A549 (cell line): ENCODE results near the gene CCDC87.
"Not testable (repeated sequence)": the region's sequence is repeated elsewhere in the genome, so short reads cannot be mapped to it uniquely, and the experiment has no call there.

Experiments used
- CEBPB ChIP-seq, 2 experiments: fragments of >200 bp in 1 of 2; sonication (Bioruptor Twin) in 1 of 2; formaldehyde crosslinking in 1 of 2; IDR thresholded peaks; 2 replicates each; pipeline ENCODE4 v1.6.1; 2012 to 2016
- RAD21 ChIP-seq, 2 experiments: fragments of >200 bp in 1 of 2; sonication (Bioruptor Twin) in 1 of 2; formaldehyde crosslinking in 1 of 2; IDR thresholded peaks in 1 of 2; conservative IDR thresholded peaks in 1 of 2; 2 replicates in 1 of 2; 3 replicates in 1 of 2; pipeline ENCODE4 v1.6.1; 2012 to 2018; ENCODE audit warnings: inconsistent platforms in 1 of 2
- RARB ChIP-seq: fragments of 250-450 bp; sonication (Bioruptor Pico); IDR thresholded peaks from 2 replicates; pipeline ENCODE4 v1.8.0; 2021; ENCODE audit warnings: mild to moderate bottlenecking, moderate library complexity

- TF ChIP-seq CEBPB (IDR thresholded peaks at IDR 0.05); RAD21 (conservative IDR thresholded peaks at IDR 0.05 in 1 of 2, IDR thresholded peaks at IDR 0.05 in 1 of 2); RARB: not testable (repeated sequence)
These were observed 7.4 kb downstream of the CCDC87 start for GRCh38 chr11:66585447-66585846.
